Endothelial cell of umbilical vein (primary cell): Measurements from ENCODE around the gene RPS6KA1. TPM values are rescaled to one million over a fixed set of nuclear protein-coding genes. Genes with fewer than 3 reads are reported as not detected.

ENCODE experiments used
- BruUV-seq: library from RNA; stranded (reverse); fragments of 400-500 nt; replicated peaks from 2 replicates; lab custom pipeline; 2021; lab: Mats Ljungman, UMichigan
- CTCF ChIA-PET: fragments of 300-600, 350-600 bp; sonication (Branson Sonifier 250); formaldehyde crosslinking; loops from one replicate; lab custom pipeline; 2021; ENCODE audit warnings: antibody characterized with exemption, inconsistent platforms; lab: Charles Lee
- POLR2A ChIA-PET: fragments of 300-600, 350-600 bp; sonication (Branson Sonifier 250); formaldehyde crosslinking; loops from one replicate; lab custom pipeline; 2021; ENCODE audit warnings: antibody characterized with exemption, inconsistent platforms; lab: Charles Lee
- DNase-seq: peaks from one replicate; pipeline ENCODE4 v3.0.0-alpha.2; 2011; ENCODE audit warnings: low read depth, low spot score
- FAIRE-seq: peaks from 2 replicates; lab custom pipeline; 2011; peaks lifted over from hg19 to GRCh38; lab: Jason Lieb, UNC
- H2AFZ ChIP-seq: 2 replicates; pipeline ENCODE4 v1.6.0; 2012; ENCODE audit warnings: low read depth, low read length, control low read depth, inconsistent platforms
- H3K27ac ChIP-seq: 2 replicates; pipeline ENCODE4 v1.5.1; 2011; ENCODE audit warnings: low read depth, mild to moderate bottlenecking, control low read depth, low read length, moderate library complexity; ENCODE audit not compliant: insufficient read depth
- H3K27me3 ChIP-seq, 2 experiments: 2 replicates each; pipeline versions ENCODE4 v1.6.0 to v1.6.1; 2011; ENCODE audit warnings: low read length in 2 of 2, mixed read lengths in 1 of 2; ENCODE audit not compliant: control insufficient read depth in 2 of 2, insufficient read depth in 2 of 2
- H3K36me3 ChIP-seq, 2 experiments: 2 replicates in 1 of 2; 3 replicates in 1 of 2; pipeline ENCODE4 v1.5.1; 2011; ENCODE audit warnings: low read length in 2 of 2, mild to moderate bottlenecking in 1 of 2, moderate library complexity in 1 of 2; ENCODE audit not compliant: control insufficient read depth in 2 of 2, insufficient read depth in 2 of 2; ENCODE audit errors: extremely low read depth in 1 of 2
- H3K4me1 ChIP-seq: 3 replicates; pipeline ENCODE4 v1.5.1; 2011; ENCODE audit warnings: mild to moderate bottlenecking, low read length; ENCODE audit not compliant: control insufficient read depth, insufficient read depth; ENCODE audit errors: extremely low read depth
- H3K4me2 ChIP-seq: 2 replicates; pipeline ENCODE4 v1.6.1; 2011; ENCODE audit warnings: low read length, control low read depth, mixed read lengths; ENCODE audit not compliant: insufficient read depth
- H3K4me3 ChIP-seq, 3 experiments: fragments of 200-600 bp in 1 of 3; sonication (generic), shearing (Covaris generic) in 1 of 3; replicated peaks in 1 of 3; 2 replicates each; pipeline ENCODE4 v1.5.1; 2011 to 2016; ENCODE audit warnings: control low read depth in 3 of 3, low read length in 3 of 3, mild to moderate bottlenecking in 2 of 3, inconsistent platforms in 1 of 3, low read depth in 1 of 3, moderate library complexity in 1 of 3; ENCODE audit not compliant: insufficient read depth in 1 of 3
- H3K79me2 ChIP-seq: 2 replicates; pipeline ENCODE4 v1.6.0; 2012; ENCODE audit warnings: low read length, inconsistent platforms; ENCODE audit not compliant: control insufficient read depth, insufficient read depth
- H3K9ac ChIP-seq: replicated peaks from 2 replicates; pipeline ENCODE3; 2011; ENCODE audit warnings: low read length, control low read depth; ENCODE audit not compliant: insufficient read depth; ENCODE audit errors: extremely low read depth
- H3K9me1 ChIP-seq: replicated peaks from 3 replicates; pipeline ENCODE4 v1.6.0; 2011; ENCODE audit warnings: mild to moderate bottlenecking, low read length; ENCODE audit not compliant: control insufficient read depth, insufficient read depth; ENCODE audit errors: extremely low read depth
- H3K9me3 ChIP-seq: replicated peaks from 2 replicates; pipeline ENCODE4 v1.5.1; 2012; ENCODE audit warnings: low read length, inconsistent platforms; ENCODE audit not compliant: control insufficient read depth, insufficient read depth
- H4K20me1 ChIP-seq: replicated peaks from 2 replicates; pipeline ENCODE3; 2011; ENCODE audit warnings: mild to moderate bottlenecking, low read length; ENCODE audit not compliant: control insufficient read depth, insufficient read depth; ENCODE audit errors: extremely low read depth
- EZH2 ChIP-seq: IDR thresholded peaks from 2 replicates; pipeline ENCODE4 v1.6.1; 2012; ENCODE audit warnings: borderline replicate concordance, low read depth, mild to moderate bottlenecking, moderate library complexity, low read length, inconsistent platforms; ENCODE audit not compliant: severe bottlenecking
- FOS ChIP-seq: IDR thresholded peaks from 2 replicates; pipeline ENCODE4 v1.6.1; 2011; ENCODE audit warnings: mild to moderate bottlenecking, low read length, moderate library complexity, borderline replicate concordance; ENCODE audit not compliant: insufficient read depth
- GATA2 ChIP-seq: IDR thresholded peaks from 2 replicates; pipeline ENCODE4 v1.7.0; 2011; ENCODE audit warnings: low read depth, mild to moderate bottlenecking, moderate library complexity, mixed read lengths, low read length; ENCODE audit not compliant: insufficient read length, insufficient read depth
- JUN ChIP-seq: IDR thresholded peaks from 2 replicates; pipeline ENCODE4 v1.6.1; 2011; ENCODE audit warnings: borderline replicate concordance, low read depth; ENCODE audit not compliant: insufficient read length, insufficient read depth
- MYC ChIP-seq: IDR thresholded peaks from one replicate; pipeline ENCODE4 v1.6.1; 2011; ENCODE audit warnings: mild to moderate bottlenecking, low read depth, low read length
- POLR2A ChIP-seq: IDR thresholded peaks from 2 replicates; pipeline ENCODE4 v1.6.1; 2012; ENCODE audit warnings: low read depth, mild to moderate bottlenecking, control low read depth, low read length
- POLR2AphosphoS5 ChIP-seq: IDR thresholded peaks from 2 replicates; pipeline ENCODE4 v1.6.1; 2012; ENCODE audit warnings: low read depth, mild to moderate bottlenecking, control low read depth, low read length, moderate library complexity; ENCODE audit not compliant: insufficient read depth
- dilution Hi-C: fragments of 300-500 bp; cut with MboI; formaldehyde crosslinking; loops from one replicate; pipeline ENCODE4 v1.15.0; 2019; ENCODE audit warnings: low sequenced_read_pairs; ENCODE audit not compliant: extremely low pct_ligation_motif_present
- intact Hi-C: fragments of 100-400 bp; cut with micrococcal nuclease; formaldehyde crosslinking; loops from one replicate; pipeline ENCODE4 v1.10.0; 2022
- polyA plus RNA-seq, 4 experiments: library from polyadenylated mRNA; depleted of rRNA in 3 of 4; stranded (reverse) in 3 of 4; unstranded in 1 of 4; fragments of >200 nt; gene quantifications; 2 replicates each; pipeline versions ENCODE4 v1.2.1 to v1.2.3, GENCODE V29; 2011 to 2012; ENCODE audit warnings: missing spikeins in 1 of 4
- total RNA-seq: library from RNA; stranded (reverse); gene quantifications from 2 replicates; pipeline ENCODE4 v1.2.3, GENCODE V29; 2021
- TF ChIP-seq, protein P1 (sequence below), 2 donors: IDR thresholded peaks; 1 replicate in 1 of 2; 2 replicates in 1 of 2; pipeline ENCODE4 v1.5.1; 2011; ENCODE audit warnings: low read length in 2 of 2, mild to moderate bottlenecking in 2 of 2, moderate library complexity in 2 of 2, control low read depth in 1 of 2, inconsistent platforms in 1 of 2, low read depth in 1 of 2; ENCODE audit not compliant: insufficient read depth in 1 of 2; ENCODE audit errors: extremely low read depth in 1 of 2
- TF ChIP-seq, protein P2 (sequence below): IDR thresholded peaks from 2 replicates; pipeline ENCODE4 v1.6.1; 2011; ENCODE audit not compliant: insufficient read depth, insufficient read length

Gene RPS6KA1
- total and polyA plus RNA-seq, 2 donors (not counting 3 experiments of a cell fraction or from before 2014, with no cell fraction given), result 6.7 to 15.5 TPM

DNA sequence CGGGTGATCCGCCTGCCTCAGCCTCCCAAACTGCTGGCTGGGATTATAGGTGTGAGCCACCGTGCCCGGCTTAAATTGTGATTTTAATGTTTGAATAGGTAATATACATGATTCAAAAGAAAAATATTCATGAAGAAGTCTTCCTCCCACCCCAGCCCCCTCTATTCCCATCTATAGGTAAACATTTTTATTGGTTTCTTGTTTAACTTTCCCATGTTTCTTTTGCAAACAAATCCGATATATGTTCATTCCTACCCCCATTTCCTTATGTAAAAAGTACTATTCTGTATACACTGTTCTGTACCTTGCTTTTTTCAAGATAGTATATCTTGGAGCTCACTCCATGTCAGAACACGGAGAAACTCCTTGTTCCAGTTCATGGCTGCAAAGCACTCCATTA is 23.2 kb downstream of the RPS6KA1 start:
- no peak overlapping the region for H3K4me3 ChIP-seq
- H3K27me3 ChIP-seq, result no peaks in the 10 kb centered on the region
- CTCF ChIA-PET, result interaction anchor here (1.0 to 3.2 kb wide), 2 partner anchors 10 to 14 kb away, joined by 3 to 14 read pairs; no protein-coding TSS in a partner anchor
- H3K79me2 ChIP-seq, result no peaks in the 10 kb centered on the region
- FAIRE-seq (no peak), DNase-seq (no peak)
- no TSS peak for BruUV-seq
- no peaks in the 10 kb centered on the region for H3K9me3 ChIP-seq
- intact Hi-C loops (no loop called here), dilution Hi-C loops (no loop called here)
- H4K20me1 ChIP-seq, result no peaks in the 10 kb centered on the region
- no peak overlapping the region for H3K4me2 ChIP-seq
- POLR2A ChIA-PET, result no interaction called here
- no peak overlapping the region for H3K9ac ChIP-seq
- TF ChIP-seq FOS (no peak), POLR2AphosphoS5 (no peak), GATA2 (no peak), POLR2A (no peak), EZH2 (no peak), JUN (no peak), MYC (no peak)
- TF ChIP-seq, protein P1, sequence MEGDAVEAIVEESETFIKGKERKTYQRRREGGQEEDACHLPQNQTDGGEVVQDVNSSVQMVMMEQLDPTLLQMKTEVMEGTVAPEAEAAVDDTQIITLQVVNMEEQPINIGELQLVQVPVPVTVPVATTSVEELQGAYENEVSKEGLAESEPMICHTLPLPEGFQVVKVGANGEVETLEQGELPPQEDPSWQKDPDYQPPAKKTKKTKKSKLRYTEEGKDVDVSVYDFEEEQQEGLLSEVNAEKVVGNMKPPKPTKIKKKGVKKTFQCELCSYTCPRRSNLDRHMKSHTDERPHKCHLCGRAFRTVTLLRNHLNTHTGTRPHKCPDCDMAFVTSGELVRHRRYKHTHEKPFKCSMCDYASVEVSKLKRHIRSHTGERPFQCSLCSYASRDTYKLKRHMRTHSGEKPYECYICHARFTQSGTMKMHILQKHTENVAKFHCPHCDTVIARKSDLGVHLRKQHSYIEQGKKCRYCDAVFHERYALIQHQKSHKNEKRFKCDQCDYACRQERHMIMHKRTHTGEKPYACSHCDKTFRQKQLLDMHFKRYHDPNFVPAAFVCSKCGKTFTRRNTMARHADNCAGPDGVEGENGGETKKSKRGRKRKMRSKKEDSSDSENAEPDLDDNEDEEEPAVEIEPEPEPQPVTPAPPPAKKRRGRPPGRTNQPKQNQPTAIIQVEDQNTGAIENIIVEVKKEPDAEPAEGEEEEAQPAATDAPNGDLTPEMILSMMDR (IDR thresholded peaks at IDR 0.05; ENCODE audit: extremely low read depth in 1 of 2, insufficient read depth in 1 of 2, low read depth in 1 of 2, low read length in 2 of 2), result no peak
- TF ChIP-seq, protein P2, sequence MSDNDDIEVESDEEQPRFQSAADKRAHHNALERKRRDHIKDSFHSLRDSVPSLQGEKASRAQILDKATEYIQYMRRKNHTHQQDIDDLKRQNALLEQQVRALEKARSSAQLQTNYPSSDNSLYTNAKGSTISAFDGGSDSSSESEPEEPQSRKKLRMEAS, result no peak
- no peak overlapping the region for H2AFZ ChIP-seq
- H3K4me1 ChIP-seq, result no peaks in the 10 kb centered on the region
- H3K9me1 ChIP-seq, result no peaks in the 10 kb centered on the region
- no peaks in the 10 kb centered on the region for H3K36me3 ChIP-seq
- H3K27ac ChIP-seq, result no peak overlapping the region
